Measurements from ENCODE around the gene HRH1. TPM values are rescaled to one million over a fixed set of nuclear protein-coding genes. Genes with fewer than 3 reads are reported as not detected.
"Not testable (repeated sequence)": the region's sequence is repeated elsewhere in the genome, so short reads cannot be mapped to it uniquely, and the experiment has no call there.

Gene HRH1
- total RNA-seq, 1 donor from 2014 or later = not detected

- ChIA-PET CTCF (no interaction called here), POLR2A (no interaction called here)
- intact Hi-C loops (cut with micrococcal nuclease) = no loop called here
- no peaks in the 10 kb centered on the region for H3K4me1 Mint-ChIP-seq
- DNase-seq (no peak), ATAC-seq (ENCODE audit: low read depth) (no peak)
- H3K27ac Mint-ChIP-seq = no peak overlapping the region
- no peaks in the 10 kb centered on the region for H3K36me3 Mint-ChIP-seq (ENCODE audit: low read depth)
- H3K4me3 Mint-ChIP-seq = no peak overlapping the region
- peaks cover 2% of the 10 kb centered on the region for H3K27me3 Mint-ChIP-seq
- no peaks in the 10 kb centered on the region for H3K9me3 Mint-ChIP-seq
- no peak for TF ChIP-seq CTCF (IDR thresholded peaks at IDR 0.05)
Measured at GRCh38 chr3:11131371-11131770, 22.9 kb upstream of the HRH1 start.

GRCh38 chr3:11131886-11132285, 22.4 kb upstream of the HRH1 start:
- H3K36me3 Mint-ChIP-seq (ENCODE audit: low read depth); H3K4me3 Mint-ChIP-seq; H3K27ac Mint-ChIP-seq; ATAC-seq (ENCODE audit: low read depth); H3K27me3 Mint-ChIP-seq; H3K4me1 Mint-ChIP-seq; CTCF ChIA-PET; DNase-seq; intact Hi-C loops (cut with micrococcal nuclease); POLR2A ChIA-PET; H3K9me3 Mint-ChIP-seq: not testable (repeated sequence)

- ATAC-seq (ENCODE audit: low read depth) (no peak), DNase-seq (no peak)
- no peak for TF ChIP-seq CTCF (IDR thresholded peaks at IDR 0.05)
- Mint-ChIP-seq H3K4me3 (no peak overlapping the region), H3K9me3 (no peaks in the 10 kb centered on the region), H3K36me3 (ENCODE audit: low read depth) (no peaks in the 10 kb centered on the region), H3K4me1 (peaks cover 4% of the 10 kb centered on the region), H3K27ac (no peak overlapping the region), H3K27me3 (no peaks in the 10 kb centered on the region)
- intact Hi-C loops (cut with micrococcal nuclease) = no loop called here
- POLR2A ChIA-PET = no interaction called here
- CTCF ChIA-PET = no interaction called here
Measured at GRCh38 chr3:11132861-11133260, 21.4 kb upstream of the HRH1 start.

- DNase-seq (no peak), ATAC-seq (ENCODE audit: low read depth) (no peak)
- ChIA-PET CTCF (no interaction called here), POLR2A (interaction anchor here (0.7 kb wide), 1 partner anchor 1737 kb away, joined by 3 read pairs; the partner anchor contains the start of gene SETD5)
- no peak for TF ChIP-seq CTCF (IDR thresholded peaks at IDR 0.05)
- H3K9me3 Mint-ChIP-seq = no peaks in the 10 kb centered on the region
- H3K27ac Mint-ChIP-seq = no peak overlapping the region
- intact Hi-C loops (cut with micrococcal nuclease) = no loop called here
- H3K27me3 Mint-ChIP-seq = no peaks in the 10 kb centered on the region
- peaks cover 9% of the 10 kb centered on the region for H3K4me1 Mint-ChIP-seq
- H3K36me3 Mint-ChIP-seq (ENCODE audit: low read depth) = no peaks in the 10 kb centered on the region
- H3K4me3 Mint-ChIP-seq = no peak overlapping the region
Measured at GRCh38 chr3:11134794-11135193, 19.5 kb upstream of the HRH1 start.

- H3K27ac Mint-ChIP-seq = no peak overlapping the region
- CTCF ChIA-PET = no interaction called here
- peaks cover 21% of the 10 kb centered on the region for H3K4me1 Mint-ChIP-seq
- no peak for DNase-seq
- no peak overlapping the region for H3K4me3 Mint-ChIP-seq
- intact Hi-C loops (cut with micrococcal nuclease) = no loop called here
- no peaks in the 10 kb centered on the region for H3K36me3 Mint-ChIP-seq (ENCODE audit: low read depth)
- H3K27me3 Mint-ChIP-seq = no peaks in the 10 kb centered on the region
- no peak for ATAC-seq (ENCODE audit: low read depth)
- H3K9me3 Mint-ChIP-seq = no peaks in the 10 kb centered on the region
- no peak for TF ChIP-seq CTCF (IDR thresholded peaks at IDR 0.05)
- POLR2A ChIA-PET = no interaction called here
Measured at GRCh38 chr3:11136116-11136515, 18.2 kb upstream of the HRH1 start.

GRCh38 chr3:11136830-11137626, 17.3 kb upstream of the HRH1 start:
- no peak for TF ChIP-seq CTCF (IDR thresholded peaks at IDR 0.05)
- H3K4me1 Mint-ChIP-seq = peaks cover 24% of the 10 kb centered on the region
- CTCF ChIA-PET = no interaction called here
- H3K27ac Mint-ChIP-seq = peak overlapping the region; percentile 3
- no peak overlapping the region for H3K4me3 Mint-ChIP-seq
- H3K27me3 Mint-ChIP-seq = no peaks in the 10 kb centered on the region
- DNase-seq = no peak
- POLR2A ChIA-PET = no interaction called here
- no peaks in the 10 kb centered on the region for H3K36me3 Mint-ChIP-seq (ENCODE audit: low read depth)
- no peaks in the 10 kb centered on the region for H3K9me3 Mint-ChIP-seq
- ATAC-seq (ENCODE audit: low read depth) = no peak
- intact Hi-C loops (cut with micrococcal nuclease) = no loop called here
